ENCODE results near the gene SP100.

GRCh38 chr2:230447455-230448451 is 31.8 kb downstream of the SP100 start:
- TF ChIP-seq, protein P1, sequence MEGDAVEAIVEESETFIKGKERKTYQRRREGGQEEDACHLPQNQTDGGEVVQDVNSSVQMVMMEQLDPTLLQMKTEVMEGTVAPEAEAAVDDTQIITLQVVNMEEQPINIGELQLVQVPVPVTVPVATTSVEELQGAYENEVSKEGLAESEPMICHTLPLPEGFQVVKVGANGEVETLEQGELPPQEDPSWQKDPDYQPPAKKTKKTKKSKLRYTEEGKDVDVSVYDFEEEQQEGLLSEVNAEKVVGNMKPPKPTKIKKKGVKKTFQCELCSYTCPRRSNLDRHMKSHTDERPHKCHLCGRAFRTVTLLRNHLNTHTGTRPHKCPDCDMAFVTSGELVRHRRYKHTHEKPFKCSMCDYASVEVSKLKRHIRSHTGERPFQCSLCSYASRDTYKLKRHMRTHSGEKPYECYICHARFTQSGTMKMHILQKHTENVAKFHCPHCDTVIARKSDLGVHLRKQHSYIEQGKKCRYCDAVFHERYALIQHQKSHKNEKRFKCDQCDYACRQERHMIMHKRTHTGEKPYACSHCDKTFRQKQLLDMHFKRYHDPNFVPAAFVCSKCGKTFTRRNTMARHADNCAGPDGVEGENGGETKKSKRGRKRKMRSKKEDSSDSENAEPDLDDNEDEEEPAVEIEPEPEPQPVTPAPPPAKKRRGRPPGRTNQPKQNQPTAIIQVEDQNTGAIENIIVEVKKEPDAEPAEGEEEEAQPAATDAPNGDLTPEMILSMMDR (IDR thresholded peaks at IDR 0.05), result no peak
- no peak for TF ChIP-seq POLR2A (IDR thresholded peaks at IDR 0.05)
- no peak for TF ChIP-seq EP300 (IDR thresholded peaks at IDR 0.05)
- no peak for TF ChIP-seq POLR2AphosphoS5 (IDR thresholded peaks at IDR 0.05)

Data from sigmoid colon (tissue), 4 donors.